ENCODE data around the gene DPP10. TPM values are rescaled to one million over a fixed set of nuclear protein-coding genes. Genes with fewer than 3 reads are reported as not detected.

Gene DPP10
- polyA plus RNA-seq, 3 donors, result 9.0 to 15.6 (median 13.9) TPM

- no peak for DNase-seq (ENCODE audit: low read depth in 3 of 3, low spot score in 2 of 3)
Observed at GRCh38 chr2:115529627-115530026, 1087.2 kb downstream of the DPP10 start.

- no peak for DNase-seq (ENCODE audit: low read depth in 3 of 3, low spot score in 2 of 3)
Observed at GRCh38 chr2:115533081-115533480, 1090.6 kb downstream of the DPP10 start.

DNA sequence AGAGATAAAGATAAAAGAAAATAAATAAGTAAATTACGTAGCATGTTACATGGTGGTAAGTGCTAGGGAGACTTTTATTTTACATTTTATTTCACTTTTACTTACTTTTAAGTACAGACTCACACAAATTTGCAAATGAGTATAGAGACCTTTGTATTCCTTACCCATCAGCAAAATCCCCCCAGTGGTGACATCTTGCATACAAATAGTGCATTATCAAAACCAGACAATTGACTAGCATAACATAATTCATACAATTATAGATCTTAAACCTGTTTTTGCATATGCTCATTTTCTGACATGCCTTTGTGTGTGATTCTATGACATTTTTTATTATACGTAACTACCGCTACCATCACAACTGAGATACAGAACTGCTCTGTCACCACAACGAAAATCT lies 1099.4 kb downstream of the DPP10 start:
- no peak for DNase-seq (ENCODE audit: low read depth in 3 of 3, low spot score in 2 of 3)

- no peak for DNase-seq (ENCODE audit: low read depth in 3 of 3, low spot score in 2 of 3)
Observed at GRCh38 chr2:115542331-115542730, 1099.9 kb downstream of the DPP10 start.

- no peak for DNase-seq (ENCODE audit: low read depth in 3 of 3, low spot score in 2 of 3)
Observed at GRCh38 chr2:115543024-115543423, 1100.6 kb downstream of the DPP10 start.

DNA sequence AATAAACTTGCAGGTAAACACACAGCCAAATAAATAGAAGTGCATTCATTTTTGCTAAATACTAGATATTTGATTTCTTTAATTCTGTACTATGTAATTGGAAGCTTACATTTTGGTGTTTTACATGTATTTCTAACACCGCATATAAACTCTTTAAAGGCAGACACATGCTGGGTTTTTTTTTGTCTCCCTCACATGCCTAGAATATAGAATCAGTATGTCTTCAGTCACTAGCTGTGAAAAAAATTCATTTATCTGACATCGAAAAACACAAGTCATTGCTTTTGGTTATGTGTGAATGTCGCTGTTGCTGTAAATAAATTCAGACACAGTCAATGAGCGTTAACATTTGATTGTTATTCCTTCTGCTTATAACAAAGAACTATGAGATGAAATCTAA lies 1101.0 kb downstream of the DPP10 start:
- no peak for DNase-seq (ENCODE audit: low read depth in 3 of 3, low spot score in 2 of 3)

DNA sequence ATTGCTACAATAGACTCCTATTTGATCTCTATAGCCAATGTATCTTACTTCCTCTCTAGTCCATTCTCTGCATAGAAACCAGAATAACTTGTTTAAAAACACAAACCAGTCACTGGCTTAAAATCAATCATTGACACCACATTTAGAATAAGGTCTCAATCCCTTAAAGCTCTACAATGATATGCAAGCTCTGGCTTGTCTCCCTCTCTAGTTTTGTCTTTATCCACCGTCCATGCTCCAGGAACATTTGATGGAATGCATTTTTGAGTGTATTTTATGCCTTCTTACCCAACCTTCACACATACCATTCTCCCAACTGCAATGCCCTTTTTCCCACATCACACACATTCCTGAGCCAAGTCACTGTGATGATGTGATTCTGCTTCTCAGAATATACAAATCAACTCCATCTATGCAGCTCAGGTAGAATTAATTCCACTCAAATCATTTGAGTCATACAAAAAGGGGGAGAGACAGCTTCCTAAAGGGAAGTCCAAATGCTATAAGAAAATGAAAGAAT lies 1107.2 kb downstream of the DPP10 start:
- no peak for DNase-seq (ENCODE audit: low read depth in 3 of 3, low spot score in 2 of 3)

DNA sequence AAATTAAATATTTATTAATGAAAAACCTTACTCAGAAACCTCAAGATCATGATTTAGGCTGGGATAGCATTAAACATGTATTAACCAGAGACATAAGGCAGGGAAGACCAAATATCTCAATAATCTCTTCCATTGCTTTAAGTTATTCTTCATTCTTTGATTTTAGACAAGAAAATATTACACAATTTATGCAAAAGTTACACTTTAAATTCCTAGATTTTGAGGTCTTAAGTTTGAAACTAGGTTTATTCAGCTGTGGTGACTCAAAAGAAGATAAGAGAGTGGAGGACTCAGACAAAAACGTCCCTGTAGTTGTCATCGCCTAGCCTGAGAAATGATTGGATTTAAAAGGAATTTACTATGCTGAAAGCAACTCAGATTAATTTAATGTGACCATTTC lies 1110.3 kb downstream of the DPP10 start:
- no peak for DNase-seq (ENCODE audit: low read depth in 3 of 3, low spot score in 2 of 3)

DNA sequence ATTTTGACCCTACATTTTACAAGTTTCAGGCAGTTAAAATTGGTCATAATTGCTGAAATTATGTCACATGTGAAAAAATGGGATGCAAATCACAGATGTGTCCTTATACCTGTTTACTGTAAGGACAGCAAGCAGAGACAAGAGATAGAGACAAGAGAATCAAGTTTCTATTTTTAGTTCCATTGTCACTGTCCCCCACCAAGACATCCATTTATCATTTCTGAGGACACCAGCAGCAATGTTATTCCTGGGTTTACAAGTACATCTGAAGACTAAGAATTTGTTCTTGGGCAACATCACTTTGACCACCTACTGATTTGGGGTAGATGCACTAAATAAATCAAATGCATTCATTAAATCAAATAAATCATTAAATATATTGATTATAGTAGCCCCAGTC lies 1111.7 kb downstream of the DPP10 start:
- no peak for DNase-seq (ENCODE audit: low read depth in 3 of 3, low spot score in 2 of 3)

DNA sequence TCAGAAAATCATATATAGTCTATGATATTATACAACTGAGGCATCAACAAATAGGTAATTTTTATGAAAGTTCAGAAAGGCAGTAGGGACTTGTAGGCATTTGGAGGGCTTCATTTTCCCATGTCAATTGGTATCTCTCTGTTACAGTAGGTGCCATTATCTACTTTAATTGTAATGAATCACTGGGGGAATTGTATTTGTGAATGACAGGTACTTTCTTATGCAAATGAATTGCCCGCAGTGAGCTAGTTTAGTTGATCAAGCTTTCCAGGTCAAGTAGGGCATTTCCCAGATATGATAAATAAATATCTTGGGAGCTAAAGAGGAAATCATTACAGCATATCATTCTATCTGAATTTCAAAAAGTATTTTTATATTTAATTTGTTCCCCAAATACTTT lies 1116.3 kb downstream of the DPP10 start:
- no peak for DNase-seq (ENCODE audit: low read depth in 3 of 3, low spot score in 2 of 3)

DNA sequence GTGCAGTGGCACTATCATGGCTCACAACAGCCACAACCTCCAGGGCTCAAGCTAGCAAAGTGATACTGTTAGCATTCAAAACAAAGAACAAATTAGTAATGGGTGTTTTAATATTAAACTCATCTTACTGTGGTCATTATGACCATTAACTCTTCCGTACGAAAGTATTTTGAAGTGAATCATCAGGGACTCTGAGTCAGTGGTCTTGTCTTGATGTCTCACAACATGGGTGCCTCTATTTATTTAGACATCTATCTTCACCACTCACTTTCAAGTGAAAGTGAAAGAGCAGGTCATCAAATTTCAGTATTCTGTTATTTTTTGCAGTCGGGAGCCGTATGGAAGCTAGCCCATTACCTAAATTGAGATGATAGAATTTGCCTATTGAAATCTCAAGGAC lies 1118.2 kb downstream of the DPP10 start:
- DNase-seq (ENCODE audit: low read depth in 3 of 3, low spot score in 2 of 3), result no peak

DNA sequence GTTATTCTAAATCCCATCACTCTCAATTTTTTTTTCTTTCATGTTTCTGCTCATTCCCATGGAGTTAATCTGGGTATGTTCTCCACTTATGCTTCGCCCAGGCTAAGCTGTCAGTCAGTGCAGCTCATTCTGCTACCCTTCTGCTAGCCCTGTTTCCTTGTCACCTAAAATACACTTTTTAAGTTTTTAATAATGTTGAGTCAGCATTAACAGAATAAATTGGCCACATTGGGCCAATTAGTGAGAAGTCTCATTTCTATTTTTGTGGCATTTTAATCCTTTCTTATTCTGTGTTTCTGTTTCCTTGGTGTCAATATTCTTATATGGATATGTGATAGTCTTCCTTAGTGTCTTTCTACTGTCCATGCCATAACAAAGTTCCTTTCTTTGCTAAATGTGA lies 1126.2 kb downstream of the DPP10 start:
- DNase-seq (ENCODE audit: low read depth in 3 of 3, low spot score in 2 of 3), result no peak

GRCh38 chr2:115569547-115569946 lies 1127.1 kb downstream of the DPP10 start:
- DNase-seq (ENCODE audit: low read depth in 3 of 3, low spot score in 2 of 3), result no peak

- DNase-seq (ENCODE audit: low read depth in 3 of 3, low spot score in 2 of 3), result no peak
Observed at GRCh38 chr2:115572746-115573145, 1130.3 kb downstream of the DPP10 start.

DNA sequence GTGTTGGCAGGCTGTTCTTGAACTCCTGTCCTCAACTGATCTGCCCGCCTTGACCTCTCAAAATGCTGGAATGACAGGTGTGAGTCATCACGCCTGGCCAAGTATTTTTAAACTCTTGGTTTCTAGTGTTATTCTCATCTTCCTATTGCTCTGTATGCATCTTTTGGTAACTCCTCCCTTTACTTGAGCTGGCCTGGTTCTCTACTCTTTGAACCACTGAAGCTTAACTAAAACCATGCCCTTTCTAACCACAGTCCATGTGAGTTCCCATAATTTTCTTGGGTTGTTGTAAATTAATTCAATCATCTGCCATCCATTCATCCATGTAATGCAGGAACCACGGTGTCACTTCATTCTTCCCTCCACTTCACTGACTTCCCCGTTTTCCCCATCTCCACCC lies 1131.3 kb downstream of the DPP10 start:
- DNase-seq (ENCODE audit: low read depth in 3 of 3, low spot score in 2 of 3), result no peak

GRCh38 chr2:115574667-115575066 lies 1132.2 kb downstream of the DPP10 start:
- DNase-seq (ENCODE audit: low read depth in 3 of 3, low spot score in 2 of 3), result no peak

DNA sequence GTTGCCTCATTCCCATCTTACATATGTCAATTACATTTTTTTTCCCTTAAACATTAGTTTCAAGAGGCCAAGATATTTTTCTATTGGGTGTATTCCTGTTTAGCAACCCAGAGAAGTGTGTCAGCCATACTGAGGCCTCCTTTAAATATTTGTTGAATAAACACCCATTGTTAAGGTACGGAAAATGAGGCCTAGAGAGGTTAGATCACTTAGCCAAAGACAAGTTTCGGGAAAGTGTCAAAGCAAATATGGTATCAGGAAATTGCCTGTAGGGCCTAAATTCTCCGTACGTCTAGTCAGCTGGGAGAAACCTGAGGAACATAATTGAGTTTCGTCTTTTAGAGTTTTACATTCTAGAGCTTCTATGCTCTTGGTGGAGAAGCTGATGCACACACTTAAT lies 1138.3 kb downstream of the DPP10 start:
- no peak for DNase-seq (ENCODE audit: low read depth in 3 of 3, low spot score in 2 of 3)

- no peak for DNase-seq (ENCODE audit: low read depth in 3 of 3, low spot score in 2 of 3)
Observed at GRCh38 chr2:115584507-115584906, 1142.1 kb downstream of the DPP10 start.

GRCh38 chr2:115596659-115597375 lies 1154.4 kb downstream of the DPP10 start:
- no peak for DNase-seq (ENCODE audit: low read depth in 3 of 3, low spot score in 2 of 3)

- no peak for DNase-seq (ENCODE audit: low read depth in 3 of 3, low spot score in 2 of 3)
Observed at GRCh38 chr2:115603285-115603684, 1160.8 kb downstream of the DPP10 start.

GRCh38 chr2:115606350-115606749 lies 1163.9 kb downstream of the DPP10 start:
- no peak for DNase-seq (ENCODE audit: low read depth in 3 of 3, low spot score in 2 of 3)

DNA sequence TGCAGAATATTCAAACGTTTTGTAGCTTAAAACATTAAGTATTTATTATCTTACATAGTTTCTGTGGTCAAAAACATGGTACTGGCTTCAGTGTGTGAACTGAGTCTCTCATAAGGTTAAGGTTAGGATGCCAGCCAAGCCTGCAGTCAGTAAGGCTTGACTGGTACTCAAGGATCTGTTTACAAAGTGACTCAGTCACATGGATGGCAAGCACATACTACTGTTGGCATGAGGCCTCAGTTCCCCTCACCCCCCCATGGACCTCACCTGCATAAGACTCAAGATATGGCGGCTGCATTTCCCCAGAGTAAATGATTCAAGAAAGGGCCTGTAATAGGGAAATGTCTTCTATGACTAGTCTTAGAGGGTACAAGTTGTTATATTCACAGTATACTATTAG lies 1167.5 kb downstream of the DPP10 start:
- DNase-seq (ENCODE audit: low read depth in 3 of 3, low spot score in 2 of 3), result no peak

DNA sequence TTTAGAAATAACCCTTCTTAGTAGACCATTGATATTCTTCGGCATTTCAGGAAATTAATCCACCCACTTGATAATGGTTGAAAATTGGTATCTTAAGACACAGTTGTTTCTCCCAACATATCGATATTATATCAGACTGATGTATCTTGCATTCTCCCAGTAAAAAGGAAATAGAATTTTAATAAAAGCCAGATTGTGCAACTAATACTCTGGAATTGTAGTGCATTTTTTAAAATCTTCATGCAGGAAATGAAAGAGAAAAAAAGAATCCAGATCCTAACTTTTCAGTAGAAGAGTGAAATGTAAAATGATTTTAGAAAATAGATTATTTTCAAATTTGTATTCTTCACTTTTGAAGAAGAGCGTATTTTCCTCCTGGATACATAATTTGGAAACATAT lies 1168.4 kb downstream of the DPP10 start:
- DNase-seq (ENCODE audit: low read depth in 3 of 3, low spot score in 2 of 3), result no peak

Data from right renal cortex interstitium (tissue), 3 donors.